ENCODE data around the gene GAREM1.

Gene GAREM1

GRCh38 chr18:32455361-32455760 lies 15.3 kb downstream of the GAREM1 start:
- TF ChIP-seq CTCF (conservative IDR thresholded peaks at IDR 0.05) (no peak), ZFX (IDR thresholded peaks at IDR 0.05) (no peak)
- no peak overlapping the region for H3K27ac ChIP-seq

- no peak overlapping the region for H3K27ac ChIP-seq
- TF ChIP-seq CTCF (conservative IDR thresholded peaks at IDR 0.05) (no peak), ZFX (IDR thresholded peaks at IDR 0.05) (no peak)
Measured at GRCh38 chr18:32454593-32454992, 16.1 kb downstream of the GAREM1 start.

- TF ChIP-seq ZFX (IDR thresholded peaks at IDR 0.05) (no peak), CTCF (conservative IDR thresholded peaks at IDR 0.05) (no peak)
- no peak overlapping the region for H3K27ac ChIP-seq
Measured at GRCh38 chr18:32450874-32451273, 19.8 kb downstream of the GAREM1 start.

GRCh38 chr18:32450026-32450691 lies 20.5 kb downstream of the GAREM1 start:
- H3K27ac ChIP-seq, result no peak overlapping the region
- TF ChIP-seq CTCF (conservative IDR thresholded peaks at IDR 0.05) (no peak), ZFX (IDR thresholded peaks at IDR 0.05) (no peak)

GRCh38 chr18:32446780-32447179 lies 23.9 kb downstream of the GAREM1 start:
- H3K27ac ChIP-seq, result no peak overlapping the region
- TF ChIP-seq ZFX (IDR thresholded peaks at IDR 0.05) (no peak), CTCF (conservative IDR thresholded peaks at IDR 0.05) (no peak)

GRCh38 chr18:32445846-32446245 lies 24.8 kb downstream of the GAREM1 start:
- no peak for TF ChIP-seq ZFX (IDR thresholded peaks at IDR 0.05)
- no peak for TF ChIP-seq CTCF (conservative IDR thresholded peaks at IDR 0.05)
- H3K27ac ChIP-seq, result no peak overlapping the region

GRCh38 chr18:32443706-32444215 lies 26.9 kb downstream of the GAREM1 start:
- H3K27ac ChIP-seq, result no peak overlapping the region
- no peak for TF ChIP-seq ZFX (IDR thresholded peaks at IDR 0.05)
- no peak for TF ChIP-seq CTCF (conservative IDR thresholded peaks at IDR 0.05)
